GM18861 (cell line): ENCODE results near the gene C20orf204.
"Not testable (repeated sequence)": the region's sequence is repeated elsewhere in the genome, so short reads cannot be mapped to it uniquely, and the experiment has no call there.

Source experiments
- ATAC-seq: cut with Tn5 transposase; IDR thresholded peaks from one replicate; pipeline ENCODE4 v1.9.1; 2021; ENCODE audit not compliant: unreplicated experiment

Gene C20orf204

GRCh38 chr20:64082126-64082731 lies 46.2 kb downstream of the C20orf204 start:
- ATAC-seq = no peak

GRCh38 chr20:64082820-64083377 lies 46.9 kb downstream of the C20orf204 start:
- ATAC-seq = no peak

DNA sequence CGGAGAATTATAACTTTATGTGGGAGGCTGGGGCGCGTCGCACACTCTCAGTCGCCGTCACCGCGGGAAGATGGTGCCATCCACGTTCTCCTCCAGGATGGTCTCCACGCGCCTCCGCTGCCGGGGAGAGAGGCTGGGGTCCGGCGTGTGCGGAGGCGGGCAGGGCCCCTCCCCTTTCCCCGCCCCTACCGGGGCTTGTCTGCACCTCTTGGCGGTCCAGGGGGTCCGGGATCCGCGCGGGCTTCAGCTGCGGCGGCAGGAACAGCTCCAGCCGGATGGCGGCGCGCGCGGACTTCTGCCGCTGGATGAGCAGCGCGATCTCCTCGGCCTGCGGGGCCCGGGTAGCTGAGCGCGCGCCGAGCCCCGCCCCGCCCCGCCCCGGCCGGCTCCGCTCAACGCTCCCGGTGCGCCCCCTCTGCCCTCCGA lies 47.4 kb downstream of the C20orf204 start:
- no peak for ATAC-seq

DNA sequence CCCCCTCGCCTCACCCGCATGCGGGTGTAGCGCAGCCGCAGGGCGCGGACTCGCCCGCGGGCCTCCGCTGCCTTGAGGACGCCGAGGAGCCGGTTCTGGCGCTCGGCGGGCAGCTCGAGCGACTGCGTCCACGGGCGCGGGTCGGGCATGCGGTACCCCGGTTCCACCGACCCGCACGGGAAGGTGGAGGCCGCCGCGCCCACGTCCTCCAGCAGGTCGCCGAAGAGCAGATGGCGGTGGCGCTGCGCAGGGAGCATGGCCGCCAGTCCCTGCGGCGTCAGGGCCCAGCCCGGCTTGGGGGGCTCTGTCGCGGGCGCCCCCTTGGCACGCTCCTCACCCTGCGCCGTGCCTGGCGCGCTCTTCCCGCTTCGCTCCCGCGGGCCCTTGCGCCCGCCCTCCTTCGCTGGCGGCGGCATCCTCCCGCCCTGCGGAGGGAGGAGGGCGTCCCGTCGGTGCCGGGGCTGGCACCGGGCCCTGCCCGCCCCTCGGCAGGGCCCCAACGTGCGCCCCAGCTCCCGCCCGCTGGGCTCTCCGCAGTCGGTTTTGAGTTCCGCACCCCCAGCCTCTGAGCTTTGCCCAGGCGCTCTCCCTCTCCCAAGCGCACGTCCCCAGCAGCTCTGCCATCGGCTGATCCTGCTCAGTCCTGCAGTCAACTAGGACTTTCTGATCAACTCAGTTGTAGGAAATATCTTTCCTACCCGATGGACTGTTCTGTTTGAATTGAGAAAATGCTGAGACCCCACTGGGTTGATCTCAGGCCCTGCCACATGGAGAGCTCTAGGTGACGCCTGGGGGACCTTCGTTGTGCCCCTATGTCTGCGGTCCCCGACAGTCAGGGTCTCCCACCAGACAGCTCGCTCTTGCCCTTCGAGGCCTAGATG lies 48.1 kb downstream of the C20orf204 start, which contains the start of gene LKAAEAR1:
Gene LKAAEAR1 (minus strand): TSS at position 595 of the 881 bp plus-strand sequence. CDS start 179 bp downstream, at position 416.
- no peak for ATAC-seq

DNA sequence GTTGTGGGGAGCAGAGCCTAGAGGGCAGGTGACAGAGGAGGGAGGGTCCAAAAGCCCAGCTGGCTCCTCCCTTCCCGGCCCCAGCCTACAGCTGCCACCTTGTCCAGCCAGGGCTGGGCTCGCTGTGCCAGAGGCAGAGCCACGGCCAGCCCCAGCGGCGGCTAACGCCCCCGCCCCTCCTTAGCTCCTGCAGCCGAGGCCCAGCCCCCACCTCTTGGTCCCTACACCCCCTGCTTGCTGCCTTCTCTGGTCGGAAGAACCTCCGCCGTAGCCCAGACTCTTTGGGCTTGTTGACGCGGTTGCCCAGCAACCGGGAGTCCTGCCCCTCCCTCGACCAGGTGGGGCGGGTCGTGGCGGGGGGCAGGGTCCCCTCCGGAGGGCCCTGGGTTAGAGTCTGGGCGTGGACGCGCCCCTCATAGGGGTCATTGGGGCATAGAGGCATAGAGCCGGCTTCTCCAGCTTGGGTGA lies 48.7 kb downstream of the C20orf204 start:
- ATAC-seq = no peak

GRCh38 chr20:64086801-64087200 lies 50.8 kb downstream of the C20orf204 start:
- ATAC-seq = no peak

- not testable (repeated sequence) for ATAC-seq
Measured at GRCh38 chr20:64087226-64087825, 51.3 kb downstream of the C20orf204 start.

DNA sequence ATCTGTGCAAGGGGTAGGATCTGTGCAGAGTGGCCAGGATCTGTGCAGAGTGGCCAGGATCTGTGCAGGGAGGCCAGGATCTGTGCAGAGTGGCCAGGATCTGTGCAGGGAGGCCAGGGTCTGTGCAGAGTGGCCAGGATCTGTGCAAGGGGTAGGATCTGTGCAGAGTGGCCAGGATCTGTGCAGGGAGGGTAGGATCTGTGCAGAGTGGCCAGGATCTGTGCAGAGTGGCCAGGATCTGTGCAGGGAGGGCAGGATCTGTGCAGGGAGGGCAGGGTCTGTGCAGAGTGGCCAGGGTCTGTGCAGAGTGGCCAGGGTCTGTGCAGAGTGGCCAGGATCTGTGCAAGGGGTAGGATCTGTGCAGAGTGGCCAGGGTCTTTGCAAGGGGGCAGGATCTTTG lies 52.6 kb downstream of the C20orf204 start:
- not testable (repeated sequence) for ATAC-seq
